Measurements from ENCODE around the gene C11orf97. TPM values are rescaled to one million over a fixed set of nuclear protein-coding genes. Genes with fewer than 3 reads are reported as not detected.

Gene C11orf97
- total and polyA plus RNA-seq, 2 of the 8 experiments (the other 6 are each of a cell fraction or from before 2014, with no cell fraction given), result not detected

- FAIRE-seq (no peak), DNase-seq (ENCODE audit: low read depth in 1 of 2, low spot score in 2 of 2) (no peak)
- 16% methylated on average over 3 of the region's 3 CpGs; no CpG with 5 or more reads in 1 of the 2 experiments for WGBS, 2 experiments (ENCODE audit: extremely low coverage in 1 of 2, insufficient coverage in 1 of 2, insufficient read length in 1 of 2, insufficient replicate concordance in 2 of 2, low coverage in 1 of 2, low lambda C conversion rate in 2 of 2, missing lambda C conversion rate in 1 of 2)
- Histone ChIP-seq H3K27ac (ENCODE audit: low read depth, low read length) (no peak overlapping the region), H4K91ac (replicated peaks; ENCODE audit: insufficient read length, low read length) (no peak overlapping the region), H3K4me3 (ENCODE audit: extremely low read depth in 1 of 4, insufficient read depth in 2 of 4, low read depth in 3 of 4, low read length in 4 of 4) (no peak overlapping the region), H2AK5ac (ENCODE audit: low read depth, low read length) (no peak overlapping the region), H3K27me3 (replicated peaks in 1 of 4; ENCODE audit: control insufficient read depth in 3 of 4, extremely low read depth in 1 of 4, insufficient read depth in 3 of 4, low read length in 3 of 4) (no peaks in the 10 kb centered on the region), H3K4ac (replicated peaks; ENCODE audit: insufficient read length, low read depth, low read length) (no peak overlapping the region), H3K79me2 (ENCODE audit: control insufficient read depth in 1 of 2, insufficient read depth in 2 of 2, low read length in 2 of 2) (no peaks in the 10 kb centered on the region), H4K20me1 (replicated peaks in 1 of 2; ENCODE audit: control insufficient read depth in 1 of 2, insufficient read depth in 2 of 2, low read length in 2 of 2) (no peaks in the 10 kb centered on the region), H3K18ac (ENCODE audit: extremely low read depth, low read length) (no peak overlapping the region), H2BK20ac (ENCODE audit: low read length) (no peak overlapping the region), H3K36me3 (ENCODE audit: control insufficient read depth in 2 of 4, insufficient read depth in 4 of 4, low read length in 3 of 4) (peaks cover 0 to 3% (median 0%) of the 10 kb centered on the region in 4 experiments; a peak in 3 of 8 replicates), H2AFZ (ENCODE audit: low read length) (no peak overlapping the region), H3K9ac (replicated peaks in 1 of 4; ENCODE audit: extremely low read depth in 1 of 4, low read depth in 3 of 4, low read length in 3 of 4) (no peak overlapping the region), H3K23ac (ENCODE audit: insufficient read length) (no peak overlapping the region), H2BK12ac (ENCODE audit: low read depth, low read length) (no peak overlapping the region), H2BK5ac (ENCODE audit: low read depth, low read length) (no peak overlapping the region), H3K14ac (ENCODE audit: insufficient read length) (no peak overlapping the region), H3K9me3 (ENCODE audit: insufficient read depth in 2 of 2, low read depth in 1 of 2, low read length in 1 of 2) (no peaks in the 10 kb centered on the region), H3K23me2 (ENCODE audit: low read depth, low read length) (no peaks in the 10 kb centered on the region), H4K5ac (ENCODE audit: insufficient read length, low read depth, low read length) (no peak overlapping the region), H3K79me1 (ENCODE audit: low read depth, low read length) (no peaks in the 10 kb centered on the region), H2BK120ac (replicated peaks; ENCODE audit: low read depth, low read length) (no peak overlapping the region), H3K56ac (replicated peaks; ENCODE audit: insufficient read length, low read depth, low read length) (no peak overlapping the region), H3K4me1 (replicated peaks in 1 of 4; ENCODE audit: control insufficient read depth in 3 of 4, insufficient read depth in 4 of 4, low read length in 3 of 4) (no peaks in the 10 kb centered on the region), H2BK15ac (ENCODE audit: low read length) (no peak overlapping the region), H4K8ac (ENCODE audit: extremely low read depth, insufficient read depth, low read length) (no peak overlapping the region), H3K4me2 (ENCODE audit: insufficient read depth in 1 of 2, low read depth in 2 of 2, low read length in 2 of 2) (no peak overlapping the region)
- POLR2A ChIA-PET (ENCODE audit: partially characterized antibody), result no interaction called here
- TF ChIP-seq EP300 (IDR thresholded peaks at IDR 0.05; ENCODE audit: borderline replicate concordance in 1 of 2, low read depth in 2 of 2, low read length in 2 of 2), result no peak
- peak; percentile 68 to 71 for TF ChIP-seq RAD21 (IDR thresholded peaks at IDR 0.05 in 1 of 2, conservative IDR thresholded peaks at IDR 0.05 in 1 of 2; ENCODE audit: low read depth in 2 of 2, low read length in 2 of 2)
- peak in 2 of 3 experiments; percentile 26 to 51; a peak in 2 of 4 replicates for TF ChIP-seq CTCF (IDR thresholded peaks at IDR 0.05; ENCODE audit: control extremely low read depth in 1 of 3, insufficient read depth in 1 of 3, low read depth in 1 of 3, low read length in 3 of 3)
- TF ChIP-seq ZNF274 (IDR thresholded peaks at IDR 0.05; ENCODE audit: borderline replicate concordance, extremely low read depth, low read length), result no peak
- CTCF ChIA-PET (ENCODE audit: partially characterized antibody), result interaction anchor here (0.6 to 4.4 kb wide), 30 partner anchors 9 to 1264 kb away, joined by 3 to 54 read pairs (median 3); no protein-coding TSS in a partner anchor
Observed at GRCh38 chr11:94504689-94505293, 7.5 kb upstream of the C11orf97 start.

All from H1 (cell line).